Large intestine (tissue), 3 donors: ENCODE measurements around the gene MPP2. TPM values are rescaled to one million over a fixed set of nuclear protein-coding genes. Genes with fewer than 3 reads are reported as not detected.
"Not testable (repeated sequence)": the region's sequence is repeated elsewhere in the genome, so short reads cannot be mapped to it uniquely, and the experiment has no call there.

Source experiments
- DNase-seq, 2 donors: peaks; one replicate each; pipeline versions ENCODE4 v3.0.0 to v3.0.0-alpha.2; 2013
- H3K27ac ChIP-seq: one replicate; pipeline ENCODE4 v1.5.1; 2013; ENCODE audit warnings: low read length
- H3K27me3 ChIP-seq: 2 replicates; pipeline ENCODE4 v1.6.1; 2013; ENCODE audit warnings: low read length; ENCODE audit not compliant: control insufficient read depth, insufficient read depth
- H3K36me3 ChIP-seq: 2 replicates; pipeline ENCODE4 v1.6.1; 2013; ENCODE audit warnings: low read length; ENCODE audit not compliant: control insufficient read depth, insufficient read depth
- H3K4me1 ChIP-seq: one replicate; pipeline ENCODE4 v1.6.1; 2013; ENCODE audit warnings: low read length; ENCODE audit not compliant: control insufficient read depth, insufficient read depth
- H3K4me3 ChIP-seq: one replicate; pipeline ENCODE4 v1.5.1; 2013; ENCODE audit warnings: low read length
- H3K9me3 ChIP-seq: one replicate; pipeline ENCODE4 v1.6.1; 2013; ENCODE audit warnings: mild to moderate bottlenecking, low read depth, low read length, moderate library complexity; ENCODE audit not compliant: control insufficient read depth
- WGBS: methylation state at CpG from one replicate; pipeline ENCODE4 v1.1.5; 2013; ENCODE audit warnings: low lambda C conversion rate; ENCODE audit not compliant: insufficient coverage; 5-methylcytosine and 5-hydroxymethylcytosine counted together
- polyA plus RNA-seq: library from polyadenylated mRNA; unstranded; fragments of 120-200 nt; gene quantifications from one replicate; pipeline ENCODE4 v1.2.1, GENCODE V29; 2013

Gene MPP2
- polyA plus RNA-seq, 1 donor = 3.4 TPM

GRCh38 chr17:43877451-43878155 is 29.7 kb downstream of the MPP2 start:
- no peaks in the 10 kb centered on the region for H3K27me3 ChIP-seq
- WGBS = no CpG with 5 or more reads among the region's 10 CpGs
- DNase-seq = no peak
- no peak overlapping the region for H3K4me3 ChIP-seq
- no peaks in the 10 kb centered on the region for H3K36me3 ChIP-seq
- H3K9me3 ChIP-seq = no peaks in the 10 kb centered on the region
- H3K27ac ChIP-seq = peak overlapping the region; percentile 29
- H3K4me1 ChIP-seq = peaks cover 57% of the 10 kb centered on the region

DNA sequence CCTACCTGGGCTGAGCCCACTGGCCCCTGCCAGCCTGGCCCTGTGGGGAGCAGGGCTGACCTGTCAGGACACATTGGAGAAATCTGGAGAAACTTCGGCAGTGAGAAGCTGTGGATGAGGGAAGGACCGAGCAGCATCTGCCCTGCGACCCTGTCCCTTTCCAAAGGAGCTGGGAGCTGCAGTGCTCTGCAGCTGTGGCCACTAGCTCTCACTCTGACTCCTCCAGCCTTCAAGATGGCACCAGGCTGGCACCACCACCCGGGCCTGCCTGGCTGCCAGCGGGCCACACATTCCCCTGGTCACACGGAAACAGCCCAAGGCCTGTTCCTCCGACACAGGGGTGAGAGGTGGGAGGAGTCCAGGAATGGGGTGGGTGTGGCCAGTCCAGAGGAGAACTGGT is 30.3 kb downstream of the MPP2 start:
- no peak for DNase-seq
- WGBS = no CpG with 5 or more reads among the region's 7 CpGs
- no peaks in the 10 kb centered on the region for H3K9me3 ChIP-seq

GRCh38 chr17:43875476-43876147 is 31.7 kb downstream of the MPP2 start:
- DNase-seq = no peak
- no peaks in the 10 kb centered on the region for H3K36me3 ChIP-seq
- no peaks in the 10 kb centered on the region for H3K9me3 ChIP-seq
- H3K4me3 ChIP-seq = no peak overlapping the region
- no CpG with 5 or more reads among the region's 3 CpGs for WGBS
- H3K27ac ChIP-seq = no peak overlapping the region
- H3K4me1 ChIP-seq = peaks cover 69% of the 10 kb centered on the region
- no peaks in the 10 kb centered on the region for H3K27me3 ChIP-seq

More for the DNA sequence above, 30.3 kb downstream of the MPP2 start:
- Histone ChIP-seq H3K4me1 (peaks cover 63% of the 10 kb centered on the region), H3K27me3 (no peaks in the 10 kb centered on the region), H3K36me3 (no peaks in the 10 kb centered on the region), H3K4me3 (no peak overlapping the region), H3K27ac (no peak overlapping the region)

- H3K4me1 ChIP-seq = peaks cover 66% of the 10 kb centered on the region
- H3K9me3 ChIP-seq = no peaks in the 10 kb centered on the region
- H3K27me3 ChIP-seq = no peaks in the 10 kb centered on the region
- no peak overlapping the region for H3K4me3 ChIP-seq
- peak overlapping the region; percentile 80 for H3K27ac ChIP-seq
- peak; percentile 82 to 91 for DNase-seq
- no peaks in the 10 kb centered on the region for H3K36me3 ChIP-seq
- 40% methylated on average over 1 of the region's 3 CpGs for WGBS
These were observed 33.0 kb downstream of the MPP2 start for GRCh38 chr17:43874293-43874692.

DNA sequence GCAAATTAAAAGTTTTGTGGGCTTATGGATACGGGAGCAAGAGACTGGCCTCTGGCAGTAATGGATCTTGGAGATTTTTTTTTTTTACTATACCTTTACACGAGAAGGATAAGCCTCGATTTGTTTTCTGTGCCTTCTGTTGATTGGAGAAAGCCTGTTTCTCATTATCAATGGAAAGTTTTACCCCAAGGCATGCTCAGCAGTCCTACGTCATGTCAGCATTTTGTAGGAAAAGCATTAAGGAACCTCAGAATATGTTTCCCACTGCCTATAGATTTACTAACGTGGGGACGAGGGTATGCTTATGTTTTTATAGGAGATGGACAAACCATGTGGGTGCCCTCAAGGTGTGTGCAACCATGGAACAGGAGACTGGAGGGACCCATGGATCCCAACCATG is 33.5 kb downstream of the MPP2 start:
- peak overlapping the region; percentile 80 for H3K27ac ChIP-seq
- no CpG with 5 or more reads among the region's 6 CpGs for WGBS
- H3K4me1 ChIP-seq = peaks cover 61% of the 10 kb centered on the region
- no peak for DNase-seq
- H3K27me3 ChIP-seq = no peaks in the 10 kb centered on the region
- H3K9me3 ChIP-seq = no peaks in the 10 kb centered on the region
- H3K36me3 ChIP-seq = no peaks in the 10 kb centered on the region
- H3K4me3 ChIP-seq = no peak overlapping the region

- Histone ChIP-seq H3K36me3 (no peaks in the 10 kb centered on the region), H3K27ac (peak overlapping the region; percentile 80), H3K4me1 (peaks cover 54% of the 10 kb centered on the region), H3K27me3 (peaks cover 2% of the 10 kb centered on the region), H3K9me3 (no peaks in the 10 kb centered on the region), H3K4me3 (no peak overlapping the region)
- WGBS = no CpG with 5 or more reads among the region's 5 CpGs
- peak in 1 of 2 donors; percentile 22 for DNase-seq
These were observed 34.2 kb downstream of the MPP2 start for GRCh38 chr17:43873091-43873490.

DNA sequence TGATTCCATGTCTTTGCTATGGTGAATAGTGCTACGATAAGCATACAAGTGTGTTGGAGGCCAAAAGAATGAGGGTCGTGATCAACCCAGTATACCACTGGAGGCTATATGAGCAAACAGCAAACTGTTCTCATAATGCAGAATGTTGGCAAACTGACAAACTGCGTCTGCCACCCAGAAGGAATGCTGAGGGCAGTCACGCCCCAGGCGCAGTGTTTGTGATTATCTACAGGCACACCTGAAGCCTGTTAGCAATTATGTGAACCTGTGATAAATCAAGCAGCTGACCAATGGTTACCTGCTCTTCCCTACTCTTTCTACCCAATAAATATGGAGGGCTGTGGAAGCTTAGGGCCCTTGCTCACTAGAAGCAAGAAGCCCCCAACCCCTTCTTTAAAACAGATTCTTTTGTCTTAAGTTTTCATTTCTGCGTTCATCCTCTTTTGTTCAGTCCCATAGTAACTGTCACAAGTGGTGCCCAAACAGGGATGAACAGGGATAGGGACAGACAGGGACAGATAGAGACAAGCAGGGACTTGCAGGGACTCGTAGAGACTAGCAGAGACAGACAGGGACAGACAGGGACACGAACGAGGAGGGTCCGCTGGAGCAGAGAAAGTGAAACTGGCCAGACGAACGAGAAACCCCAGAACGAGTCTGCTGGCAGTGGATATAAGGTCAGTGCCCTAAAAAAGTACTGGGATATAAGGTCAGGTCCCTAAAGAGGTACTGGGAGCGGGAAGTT is 35.2 kb downstream of the MPP2 start:
- peaks cover 44% of the 10 kb centered on the region for H3K4me1 ChIP-seq
- DNase-seq = peak; percentile 47 to 68
- WGBS = 100% methylated on average over 1 of the region's 14 CpGs
- peak overlapping the region; percentile 80 for H3K27ac ChIP-seq
- peaks cover 2% of the 10 kb centered on the region for H3K27me3 ChIP-seq
- no peaks in the 10 kb centered on the region for H3K36me3 ChIP-seq
- H3K4me3 ChIP-seq = no peak overlapping the region
- no peaks in the 10 kb centered on the region for H3K9me3 ChIP-seq

GRCh38 chr17:43869031-43869430 is 38.3 kb downstream of the MPP2 start:
- not testable (repeated sequence) for H3K27me3 ChIP-seq, H3K4me3 ChIP-seq, H3K36me3 ChIP-seq, H3K27ac ChIP-seq, H3K9me3 ChIP-seq, DNase-seq
- WGBS = 100% methylated on average over 1 of the region's 6 CpGs
- H3K4me1 ChIP-seq = peaks cover 25% of the 10 kb centered on the region

DNA sequence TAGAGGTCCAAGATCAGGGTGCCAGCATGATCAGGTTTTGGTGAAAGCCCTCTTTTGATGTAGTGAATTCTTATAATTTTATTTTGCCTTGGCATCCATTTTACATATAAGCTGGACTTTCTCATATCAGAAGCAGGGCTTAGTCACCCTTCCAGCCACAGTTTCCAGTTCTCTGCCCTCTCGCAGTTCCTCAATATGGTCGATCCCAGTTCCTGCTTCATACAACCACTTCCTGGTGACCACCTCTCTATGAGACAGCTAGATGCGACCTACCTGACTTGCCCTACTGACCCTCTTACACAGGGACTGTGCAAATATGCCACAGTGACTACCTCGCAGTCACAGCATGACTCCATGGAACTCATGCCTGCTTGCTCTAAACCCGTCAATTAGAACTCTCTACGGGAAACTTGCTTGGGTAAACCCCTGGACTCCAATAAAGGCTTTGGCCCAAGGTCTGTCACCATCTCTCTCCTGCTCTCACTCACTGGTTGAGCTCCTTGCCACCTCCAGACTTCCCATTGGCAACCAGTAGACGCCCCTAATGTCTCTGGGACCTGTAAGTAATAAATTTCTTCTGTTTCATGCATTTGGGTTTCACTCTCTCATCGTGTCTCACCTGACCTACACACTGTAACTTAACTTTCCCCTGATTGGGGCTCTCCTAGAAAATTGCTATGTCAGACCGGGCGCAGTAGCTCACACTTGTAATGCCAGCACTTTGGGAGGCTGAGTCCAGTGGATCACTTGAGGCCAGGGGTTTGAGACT is 38.9 kb downstream of the MPP2 start:
- Histone ChIP-seq H3K36me3 (no peaks in the 10 kb centered on the region), H3K4me3 (no peak overlapping the region), H3K9me3 (no peaks in the 10 kb centered on the region), H3K27ac (no peak overlapping the region), H3K4me1 (peaks cover 19% of the 10 kb centered on the region), H3K27me3 (peaks cover 2% of the 10 kb centered on the region)
- WGBS = 100% methylated on average over 1 of the region's 10 CpGs
- no peak for DNase-seq
